ENCODE data around the gene C6orf136. TPM values are rescaled to one million over a fixed set of nuclear protein-coding genes. Genes with fewer than 3 reads are reported as not detected.

Gene C6orf136
- total and polyA plus RNA-seq, 9 of the 15 experiments (the other 6 are each of a cell fraction or from before 2014, with no cell fraction given): 14.1 to 63.1 (median 18.4) TPM

GRCh38 chr6:30679765-30680535, 33.0 kb downstream of the C6orf136 start:
- in situ Hi-C loops (cut with MboI): loop anchor here (10.0 kb wide), 2 partner anchors 45 to 405 kb away; partner anchors contain the start of gene TUBB
- CTCF ChIA-PET (ENCODE audit: low intra/inter-chr PET ratio): interaction anchor here (1.6 to 6.1 kb wide), 3 partner anchors 42 to 400 kb away, joined by 5 to 92 read pairs (median 6); partner anchors contain the start of gene TUBB
- no TSS peak for BruUV-seq (replicated peaks)
- DNase-seq (ENCODE audit: extremely low read depth in 1 of 4, low spot score in 3 of 4) (peak in 1 of 4 experiments; percentile 6), ATAC-seq (no peak), FAIRE-seq (no peak)
- Histone ChIP-seq H3K4me1 (replicated peaks in 1 of 2; ENCODE audit: control insufficient read depth in 2 of 2, insufficient read depth in 2 of 2, low read length in 2 of 2) (peaks cover 31 to 55% of the 10 kb centered on the region in 2 experiments), H3K27me3 (ENCODE audit: control insufficient read depth in 2 of 2, insufficient read depth in 2 of 2, low read length in 2 of 2) (no peaks in the 10 kb centered on the region), H3K4me3 (no peak overlapping the region), H3K9ac (ENCODE audit: insufficient read depth in 1 of 2, low read depth in 2 of 2, low read length in 2 of 2) (peak overlapping the region; percentile 16 to 56; a peak in 2 of 4 replicates), H3K36me3 (ENCODE audit: control insufficient read depth, insufficient read depth, low read length) (peaks cover 46% of the 10 kb centered on the region), H4K20me1 (replicated peaks; ENCODE audit: control insufficient read depth, insufficient read depth, low read length) (no peaks in the 10 kb centered on the region; the same call in 1 of the 2 replicates), H3K27ac (ENCODE audit: extremely low read depth, low read depth, low read length) (peak overlapping the region; percentile 35; the same call in 2 of the 3 replicates), H3K9me3 (replicated peaks; ENCODE audit: control insufficient read depth, insufficient read depth, low read depth, low read length) (no peaks in the 10 kb centered on the region), H3K79me2 (ENCODE audit: control insufficient read depth, insufficient read depth, low read length) (peaks cover 63% of the 10 kb centered on the region), H3K9me1 (ENCODE audit: control insufficient read depth, insufficient read depth, low read length) (no peaks in the 10 kb centered on the region), H3K4me2 (ENCODE audit: insufficient read depth, low read length) (peak overlapping the region; percentile 35; the same call in 1 of the 2 replicates), H2AFZ (ENCODE audit: low read depth, low read length) (no peak overlapping the region)
- POLR2A ChIA-PET: interaction anchor here (1.0 to 7.0 kb wide), 7 partner anchors 8 to 163 kb away, joined by 3 to 118 read pairs (median 12); partner anchors contain the start of genes MDC1 and TUBB
- intact Hi-C loops (cut with micrococcal nuclease): loop anchor here (1.0 to 10.0 kb wide), 5 partner anchors 42 to 407 kb away; no protein-coding TSS in a partner anchor
- 71% methylated on average over 7 of the region's 7 CpGs for WGBS (ENCODE audit: insufficient coverage, low coverage, missing lambda C conversion rate)
- peak; percentile 3 for TF ChIP-seq KDM5B (IDR thresholded peaks at IDR 0.05; ENCODE audit: insufficient replicate concordance, low read depth, low read length)
- TF ChIP-seq TFAP4 (CRISPR knock-in tag; IDR thresholded peaks at IDR 0.05; ENCODE audit: borderline replicate concordance): peak; percentile 28; the same call in 1 of the 2 replicates
- 0 out of 2 replicates have a peak, but pooled peaks have one; percentile 12 for TF ChIP-seq ZBTB7A (IDR thresholded peaks at IDR 0.05; ENCODE audit: borderline replicate concordance, control insufficient read depth, low read depth, low read length)
- TF ChIP-seq CBX8 (IDR thresholded peaks at IDR 0.05; ENCODE audit: borderline replicate concordance, extremely low read depth, low read depth, low read length, poor library complexity, severe bottlenecking): no peak
- TF ChIP-seq ZNF717 (CRISPR knock-in tag; IDR thresholded peaks at IDR 0.05): no peak
- TF ChIP-seq ZNF282 (CRISPR knock-in tag; IDR thresholded peaks at IDR 0.05): 0 out of 2 replicates have a peak, but pooled peaks have one; percentile 42
- TF ChIP-seq ZNF175 (CRISPR knock-in tag; IDR thresholded peaks at IDR 0.05; ENCODE audit: low read depth): no peak
- 0 out of 2 replicates have a peak, but pooled peaks have one; percentile 31 for TF ChIP-seq GABPB1 (CRISPR knock-in tag; IDR thresholded peaks at IDR 0.05)
- no peak for TF ChIP-seq ZBTB34 (CRISPR knock-in tag; IDR thresholded peaks at IDR 0.05)
- 0 out of 2 replicates have a peak, but pooled peaks have one; percentile 29 for TF ChIP-seq RERE (CRISPR knock-in tag; IDR thresholded peaks at IDR 0.05; ENCODE audit: borderline replicate concordance)

Data from K562 (cell line).